DOHH2 (cell line): Measurements from ENCODE around the gene ARHGEF1.

Experiments used
- H3F3A ChIP-seq: fragments of 200-600 bp; sonication (generic), shearing (Covaris generic); 2 replicates; pipeline ENCODE4 v1.6.0; 2016; ENCODE audit warnings: antibody characterized with exemption, mild to moderate bottlenecking; ENCODE audit not compliant: control insufficient read depth, insufficient read depth
- H3K27ac ChIP-seq: fragments of 200-600 bp; sonication (generic); 2 replicates; pipeline ENCODE4 v1.5.1; 2014; ENCODE audit warnings: low read depth, mild to moderate bottlenecking, low read length, moderate library complexity
- H3K27me3 ChIP-seq: fragments of 200-600 bp; sonication (generic); 2 replicates; pipeline ENCODE4 v1.6.1; 2014; ENCODE audit warnings: mild to moderate bottlenecking, low read length, mixed read lengths; ENCODE audit not compliant: control insufficient read depth
- H3K36me3 ChIP-seq: fragments of 200-600 bp; sonication (generic); 2 replicates; pipeline ENCODE4 v1.6.1; 2014; ENCODE audit warnings: mild to moderate bottlenecking, low read length, moderate library complexity, mixed read lengths; ENCODE audit not compliant: control insufficient read depth
- H3K4me1 ChIP-seq: fragments of 200-600 bp; sonication (generic); 2 replicates; pipeline ENCODE4 v1.6.1; 2014; ENCODE audit warnings: mild to moderate bottlenecking, low read length, mixed read lengths; ENCODE audit not compliant: control insufficient read depth
- H3K4me2 ChIP-seq: fragments of 200-600 bp; sonication (generic); 2 replicates; pipeline ENCODE4 v1.6.0; 2014; ENCODE audit warnings: mild to moderate bottlenecking, low read length, moderate library complexity
- H3K4me3 ChIP-seq: fragments of 200-600 bp; sonication (generic); 2 replicates; pipeline ENCODE4 v1.5.1; 2014; ENCODE audit warnings: mild to moderate bottlenecking, low read length, mixed read lengths
- H3K79me2 ChIP-seq: fragments of 200-600 bp; sonication (generic); 2 replicates; pipeline ENCODE4 v1.6.1; 2014; ENCODE audit warnings: mild to moderate bottlenecking, low read length, mixed read lengths; ENCODE audit not compliant: control insufficient read depth
- H3K9me2 ChIP-seq: fragments of 200-600 bp; sonication (generic); replicated peaks from 2 replicates; pipeline ENCODE4 v1.6.1; 2014; ENCODE audit warnings: mild to moderate bottlenecking, low read length, mixed read lengths; ENCODE audit not compliant: control insufficient read depth
- H3K9me3 ChIP-seq: fragments of 200-600 bp; sonication (generic); 2 replicates; pipeline ENCODE4 v1.6.1; 2014; ENCODE audit warnings: antibody characterized with exemption, low read length, mixed read lengths; ENCODE audit not compliant: control insufficient read depth, insufficient read depth
- H4K20me1 ChIP-seq: fragments of 200-600 bp; sonication (generic); 2 replicates; pipeline ENCODE4 v1.6.0; 2014; ENCODE audit warnings: low read depth, mild to moderate bottlenecking, antibody characterized with exemption, low read length, moderate library complexity; ENCODE audit not compliant: control insufficient read depth, insufficient read depth
- EZH2phosphoT487 ChIP-seq: fragments of 200-600 bp; sonication (generic); IDR thresholded peaks from 2 replicates; pipeline ENCODE4 v1.6.1; 2017; ENCODE audit warnings: borderline replicate concordance, mild to moderate bottlenecking, antibody characterized with exemption, low read length, moderate library complexity, mixed read lengths
- TF ChIP-seq, protein P1 (sequence below): fragments of 200-600 bp; sonication (generic); IDR thresholded peaks from one replicate; pipeline ENCODE4 v1.5.1; 2014; ENCODE audit warnings: antibody characterized with exemption, mild to moderate bottlenecking, low read depth, low read length; ENCODE audit not compliant: poor library complexity, severe bottlenecking

The ARHGEF1 gene

DNA sequence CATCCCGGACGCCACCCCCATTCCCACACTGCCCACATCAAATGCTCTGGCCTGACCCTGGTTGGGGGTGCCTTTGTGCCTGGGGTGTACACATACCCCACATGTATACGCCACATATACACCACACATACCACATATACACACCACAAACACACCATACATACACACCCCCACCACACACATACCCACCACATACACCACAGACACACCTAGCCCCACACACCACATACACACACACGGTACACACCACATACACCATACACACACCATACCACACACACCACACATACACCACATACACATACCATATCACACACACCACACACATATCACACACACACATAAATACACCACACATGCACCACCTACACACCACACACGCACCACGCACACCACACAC is 35.1 kb downstream of the ARHGEF1 start:
- Histone ChIP-seq H4K20me1 (peaks cover 3% of the 10 kb centered on the region; the same call in 1 of the 2 replicates), H3K4me3 (no peak overlapping the region), H3K36me3 (no peaks in the 10 kb centered on the region; the same call in 1 of the 2 replicates), H3K9me2 (no peaks in the 10 kb centered on the region), H3K4me1 (peaks cover 30% of the 10 kb centered on the region), H3K27ac (no peak overlapping the region), H3K27me3 (peaks cover 21% of the 10 kb centered on the region), H3K9me3 (no peaks in the 10 kb centered on the region), H3K79me2 (peaks cover 8% of the 10 kb centered on the region; the same call in 1 of the 2 replicates), H3K4me2 (no peak overlapping the region), H3F3A (no peaks in the 10 kb centered on the region)
- TF ChIP-seq, protein P1, sequence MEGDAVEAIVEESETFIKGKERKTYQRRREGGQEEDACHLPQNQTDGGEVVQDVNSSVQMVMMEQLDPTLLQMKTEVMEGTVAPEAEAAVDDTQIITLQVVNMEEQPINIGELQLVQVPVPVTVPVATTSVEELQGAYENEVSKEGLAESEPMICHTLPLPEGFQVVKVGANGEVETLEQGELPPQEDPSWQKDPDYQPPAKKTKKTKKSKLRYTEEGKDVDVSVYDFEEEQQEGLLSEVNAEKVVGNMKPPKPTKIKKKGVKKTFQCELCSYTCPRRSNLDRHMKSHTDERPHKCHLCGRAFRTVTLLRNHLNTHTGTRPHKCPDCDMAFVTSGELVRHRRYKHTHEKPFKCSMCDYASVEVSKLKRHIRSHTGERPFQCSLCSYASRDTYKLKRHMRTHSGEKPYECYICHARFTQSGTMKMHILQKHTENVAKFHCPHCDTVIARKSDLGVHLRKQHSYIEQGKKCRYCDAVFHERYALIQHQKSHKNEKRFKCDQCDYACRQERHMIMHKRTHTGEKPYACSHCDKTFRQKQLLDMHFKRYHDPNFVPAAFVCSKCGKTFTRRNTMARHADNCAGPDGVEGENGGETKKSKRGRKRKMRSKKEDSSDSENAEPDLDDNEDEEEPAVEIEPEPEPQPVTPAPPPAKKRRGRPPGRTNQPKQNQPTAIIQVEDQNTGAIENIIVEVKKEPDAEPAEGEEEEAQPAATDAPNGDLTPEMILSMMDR = no peak
- no peak for TF ChIP-seq EZH2phosphoT487

DNA sequence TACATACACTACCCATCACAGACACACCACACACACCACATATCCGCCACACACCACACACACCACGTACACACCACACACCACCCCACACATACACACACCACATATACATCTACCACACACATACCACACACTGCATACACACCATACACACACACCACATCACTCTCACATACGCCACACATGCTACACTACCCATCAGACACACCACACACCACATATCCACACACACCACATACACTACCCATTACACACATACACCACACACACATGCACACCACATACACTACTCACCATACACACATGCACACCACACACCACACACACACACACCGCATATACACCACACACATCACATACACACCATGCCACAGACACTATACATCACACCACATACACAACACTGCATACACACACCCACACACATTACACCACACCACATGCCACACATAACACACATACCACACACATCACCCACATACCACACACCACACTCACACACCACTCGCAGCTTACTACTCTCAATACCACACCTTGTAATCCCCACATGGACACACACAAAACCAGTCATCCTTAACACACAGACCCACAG is 35.8 kb downstream of the ARHGEF1 start:
- H3K79me2 ChIP-seq = peaks cover 10% of the 10 kb centered on the region; the same call in 1 of the 2 replicates
- peaks cover 3% of the 10 kb centered on the region; the same call in 1 of the 2 replicates for H4K20me1 ChIP-seq
- no peak overlapping the region for H3K4me2 ChIP-seq
- peaks cover 33% of the 10 kb centered on the region for H3K4me1 ChIP-seq
- no peak for TF ChIP-seq EZH2phosphoT487
- no peaks in the 10 kb centered on the region for H3K9me2 ChIP-seq
- no peaks in the 10 kb centered on the region for H3K9me3 ChIP-seq
- H3K36me3 ChIP-seq = no peaks in the 10 kb centered on the region; the same call in 1 of the 2 replicates
- H3K27me3 ChIP-seq = peaks cover 18% of the 10 kb centered on the region
- H3F3A ChIP-seq = peaks cover 2% of the 10 kb centered on the region; the same call in 1 of the 2 replicates
- no peak overlapping the region for H3K27ac ChIP-seq
- no peak overlapping the region for H3K4me3 ChIP-seq

DNA sequence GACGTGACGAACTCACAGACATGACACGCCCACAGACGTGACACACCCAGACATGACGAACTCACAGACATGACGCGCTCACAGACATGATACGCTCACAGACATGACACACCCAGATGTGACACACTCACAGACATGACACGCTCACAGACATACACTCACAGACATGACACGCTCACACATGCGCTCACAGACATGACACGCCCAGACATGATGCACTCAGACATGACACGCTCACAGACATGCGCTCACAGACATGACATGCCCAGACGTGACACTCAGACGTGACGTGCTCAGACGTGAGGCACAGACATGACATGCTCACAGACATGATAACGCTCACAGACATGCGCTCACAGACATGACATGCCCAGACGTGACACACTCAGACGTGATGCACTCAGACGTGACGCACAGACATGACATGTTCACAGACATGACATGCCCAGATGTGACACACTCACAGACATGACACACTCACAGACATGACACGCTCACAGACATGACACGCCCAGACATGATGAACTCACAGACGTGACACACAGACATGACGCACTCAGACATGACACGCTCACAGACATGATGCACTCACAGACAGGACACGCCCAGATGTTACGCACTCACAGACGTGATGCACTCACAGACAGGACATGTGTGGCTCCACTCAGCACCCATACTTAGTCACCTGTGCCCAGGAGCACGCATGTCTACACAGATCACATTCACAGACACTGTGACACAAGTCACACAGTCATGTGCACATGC is 37.1 kb downstream of the ARHGEF1 start:
- Histone ChIP-seq H3F3A (peaks cover 2% of the 10 kb centered on the region), H3K4me2 (no peak overlapping the region), H3K79me2 (peaks cover 10% of the 10 kb centered on the region; the same call in 1 of the 2 replicates), H3K4me3 (no peak overlapping the region), H3K27ac (no peak overlapping the region), H3K9me2 (no peaks in the 10 kb centered on the region), H4K20me1 (peaks cover 3% of the 10 kb centered on the region; the same call in 1 of the 2 replicates), H3K36me3 (peaks cover 10% of the 10 kb centered on the region), H3K9me3 (no peaks in the 10 kb centered on the region), H3K27me3 (peaks cover 10% of the 10 kb centered on the region), H3K4me1 (peaks cover 40% of the 10 kb centered on the region)
- TF ChIP-seq, protein P1 = no peak
- TF ChIP-seq EZH2phosphoT487 = no peak
